Erythroblast (primary cell): Measurements from ENCODE around the gene SETBP1.

Experiments
- GATA1 ChIP-seq: IDR thresholded peaks from 2 replicates; pipeline ENCODE4 v1.6.1; 2011; ENCODE audit warnings: low read depth, mild to moderate bottlenecking, control low read depth, low read length, moderate library complexity
- POLR2A ChIP-seq: IDR thresholded peaks from 2 replicates; pipeline ENCODE4 v1.6.1; 2011; ENCODE audit warnings: mild to moderate bottlenecking, low read length

GRCh38 chr18:44727291-44727690, 46.6 kb downstream of the SETBP1 start:
- TF ChIP-seq POLR2A (no peak), GATA1 (no peak)
